Skeletal muscle cell (primary cell): Measurements from ENCODE around the gene HJURP.

Source experiments
- DNase-seq: peaks from one replicate; pipeline ENCODE4 v3.0.0-alpha.2; 2010; ENCODE audit warnings: low read depth
- H3K4me3 ChIP-seq: 2 replicates; pipeline ENCODE4 v1.5.1; 2011; ENCODE audit warnings: low read depth, mild to moderate bottlenecking, control low read depth, low read length, moderate library complexity

The HJURP gene

GRCh38 chr2:233818639-233819621 lies 35.4 kb downstream of the HJURP start:
- no peak overlapping the region for H3K4me3 ChIP-seq
- no peak for DNase-seq

- no peak overlapping the region for H3K4me3 ChIP-seq
- DNase-seq = no peak
Measured at GRCh38 chr2:233817995-233818638, 36.2 kb downstream of the HJURP start.

- no peak overlapping the region for H3K4me3 ChIP-seq
- DNase-seq = no peak
Measured at GRCh38 chr2:233817361-233817911, 36.9 kb downstream of the HJURP start.

- no peak for DNase-seq
- H3K4me3 ChIP-seq = no peak overlapping the region
Measured at GRCh38 chr2:233816771-233817170, 37.6 kb downstream of the HJURP start.

- no peak overlapping the region for H3K4me3 ChIP-seq
- no peak for DNase-seq
Measured at GRCh38 chr2:233816334-233816733, 38.0 kb downstream of the HJURP start.

- no peak for DNase-seq
- no peak overlapping the region for H3K4me3 ChIP-seq
Measured at GRCh38 chr2:233815861-233816260, 38.5 kb downstream of the HJURP start.

GRCh38 chr2:233814056-233814835 lies 40.1 kb downstream of the HJURP start:
- H3K4me3 ChIP-seq = no peak overlapping the region
- DNase-seq = no peak

- no peak overlapping the region for H3K4me3 ChIP-seq
- DNase-seq = no peak
Measured at GRCh38 chr2:233813236-233814055, 40.9 kb downstream of the HJURP start.

- no peak for DNase-seq
- H3K4me3 ChIP-seq = no peak overlapping the region
Measured at GRCh38 chr2:233811732-233812131, 42.6 kb downstream of the HJURP start.

- DNase-seq = no peak
- no peak overlapping the region for H3K4me3 ChIP-seq
Measured at GRCh38 chr2:233811087-233811486, 43.2 kb downstream of the HJURP start.

- no peak overlapping the region for H3K4me3 ChIP-seq
- DNase-seq = no peak
Measured at GRCh38 chr2:233810385-233810784, 44.0 kb downstream of the HJURP start.

- DNase-seq = no peak
- no peak overlapping the region for H3K4me3 ChIP-seq
Measured at GRCh38 chr2:233807966-233808935, 46.1 kb downstream of the HJURP start.

- no peak for DNase-seq
- no peak overlapping the region for H3K4me3 ChIP-seq
Measured at GRCh38 chr2:233807215-233807865, 47.0 kb downstream of the HJURP start.

- no peak for DNase-seq
- H3K4me3 ChIP-seq = no peak overlapping the region
Measured at GRCh38 chr2:233803994-233804393, 50.3 kb downstream of the HJURP start.

GRCh38 chr2:233803292-233803911 lies 50.9 kb downstream of the HJURP start:
- H3K4me3 ChIP-seq = no peak overlapping the region
- no peak for DNase-seq

GRCh38 chr2:233802132-233802815 lies 52.1 kb downstream of the HJURP start:
- no peak for DNase-seq
- no peak overlapping the region for H3K4me3 ChIP-seq
